Activated CD8-positive, alpha-beta T cell treated with anti-CD3 and anti-CD28 coated beads for 36 hours (primary cell): Measurements from ENCODE around the gene PATE4. TPM values are rescaled to one million over a fixed set of nuclear protein-coding genes. Genes with fewer than 3 reads are reported as not detected.

Source experiments
- ATAC-seq: fragments of 200-7000 bp; cut with Tn5 transposase; one replicate; pipeline ENCODE4 v1.10.0; 2021; ENCODE audit warnings: mild to moderate bottlenecking, moderate library complexity
- CTCF ChIA-PET: fragments of 350-600 bp; sonication (Branson Sonifier 250); formaldehyde crosslinking; loops from one replicate; lab custom pipeline; 2021; ENCODE audit warnings: antibody characterized with exemption; lab: Charles Lee
- POLR2A ChIA-PET: fragments of 350-600 bp; sonication (Branson Sonifier 250); formaldehyde crosslinking; loops from one replicate; lab custom pipeline; 2021; ENCODE audit warnings: antibody characterized with exemption; lab: Charles Lee
- DNase-seq: peaks from one replicate; pipeline ENCODE4 v3.0.0-alpha.2; 2020
- H3K27ac Mint-ChIP-seq: one replicate; pipeline ENCODE4 v1.8.0; 2021; ENCODE audit warnings: mild to moderate bottlenecking, mixed read lengths
- H3K27me3 Mint-ChIP-seq: one replicate; pipeline ENCODE4 v1.8.0; 2021; ENCODE audit warnings: mixed read lengths
- H3K36me3 Mint-ChIP-seq: one replicate; pipeline ENCODE4 v1.8.0; 2021; ENCODE audit warnings: low read depth, mixed read lengths
- H3K4me1 Mint-ChIP-seq: one replicate; pipeline ENCODE4 v1.8.0; 2021; ENCODE audit warnings: low read depth, mixed read lengths
- H3K4me3 Mint-ChIP-seq: one replicate; pipeline ENCODE4 v1.8.0; 2021; ENCODE audit warnings: mild to moderate bottlenecking, moderate library complexity, mixed read lengths
- H3K9me3 Mint-ChIP-seq: one replicate; pipeline ENCODE4 v1.8.0; 2021; ENCODE audit warnings: mixed read lengths
- CTCF ChIP-seq: fragments of 200-600 bp; IDR thresholded peaks from one replicate; pipeline ENCODE4 v1.8.0; 2022; ENCODE audit warnings: antibody characterized with exemption, mild to moderate bottlenecking
- intact Hi-C: fragments of 100-400 bp; cut with micrococcal nuclease; formaldehyde crosslinking; loops from one replicate; pipeline ENCODE4 v1.10.0; 2022
- total RNA-seq, 2 experiments: library from RNA; stranded (reverse); gene quantifications; one replicate each; pipeline ENCODE4 v1.2.3, GENCODE V29; 2021

The PATE4 gene
- total RNA-seq, result not detected

GRCh38 chr11:125833016-125833415, at the start of gene PATE4:
TSS of gene PATE4 (plus strand) at chr11:125833316. CDS start at chr11:125833360, 44 bp downstream.
- no peak for DNase-seq
- Mint-ChIP-seq H3K4me3 (no peak within 1 kb of the TSS), H3K36me3 (no peaks in the 10 kb centered on the region), H3K27me3 (peaks cover 5% of the 10 kb centered on the region), H3K4me1 (no peaks in the 10 kb centered on the region), H3K27ac (no peak within 1 kb of the TSS), H3K9me3 (peaks cover 2% of the 10 kb centered on the region)
- ChIA-PET CTCF (no interaction called here), POLR2A (no interaction called here)
- ATAC-seq, result no peak
- no peak for TF ChIP-seq CTCF
- intact Hi-C loops, result no loop called here

GRCh38 chr11:125784678-125785077, 48.4 kb upstream of the PATE4 start:
- no peaks in the 10 kb centered on the region for H3K9me3 Mint-ChIP-seq
- no peak for TF ChIP-seq CTCF
- POLR2A ChIA-PET, result no interaction called here

GRCh38 chr11:125787827-125788226, 45.3 kb upstream of the PATE4 start, which contains the start of gene PATE3:
TSS of gene PATE3 (plus strand) at chr11:125788127. CDS start at chr11:125788152, 25 bp downstream.
- TF ChIP-seq CTCF, result no peak
- ATAC-seq (no peak), DNase-seq (no peak)
- intact Hi-C loops, result no loop called here
- no peaks in the 10 kb centered on the region for H3K9me3 Mint-ChIP-seq
- H3K27ac Mint-ChIP-seq, result no peak within 1 kb of the TSS
- no peaks in the 10 kb centered on the region for H3K4me1 Mint-ChIP-seq
- H3K36me3 Mint-ChIP-seq, result no peaks in the 10 kb centered on the region
- ChIA-PET CTCF (no interaction called here), POLR2A (interaction anchor here (1.1 kb wide), 1 partner anchor 41 kb away, joined by 3 read pairs; no protein-coding TSS in a partner anchor)
- H3K4me3 Mint-ChIP-seq, result no peak within 1 kb of the TSS
- peaks cover 9% of the 10 kb centered on the region for H3K27me3 Mint-ChIP-seq

More at GRCh38 chr11:125784678-125785077, 48.4 kb upstream of the PATE4 start:
- no peaks in the 10 kb centered on the region for H3K4me1 Mint-ChIP-seq
- CTCF ChIA-PET, result no interaction called here
- ATAC-seq (no peak), DNase-seq (no peak)
- no peaks in the 10 kb centered on the region for H3K36me3 Mint-ChIP-seq
- H3K4me3 Mint-ChIP-seq, result no peak overlapping the region
- intact Hi-C loops, result no loop called here
- peaks cover 10% of the 10 kb centered on the region for H3K27me3 Mint-ChIP-seq
- H3K27ac Mint-ChIP-seq, result no peak overlapping the region

- H3K4me3 Mint-ChIP-seq, result no peak overlapping the region
- TF ChIP-seq CTCF, result no peak
- DNase-seq, result no peak
- H3K27me3 Mint-ChIP-seq, result peaks cover 12% of the 10 kb centered on the region
- POLR2A ChIA-PET, result no interaction called here
- intact Hi-C loops, result no loop called here
- no peak overlapping the region for H3K27ac Mint-ChIP-seq
- no peak for ATAC-seq
- no peaks in the 10 kb centered on the region for H3K4me1 Mint-ChIP-seq
- CTCF ChIA-PET, result no interaction called here
- H3K9me3 Mint-ChIP-seq, result peaks cover 14% of the 10 kb centered on the region
- no peaks in the 10 kb centered on the region for H3K36me3 Mint-ChIP-seq
Measured at GRCh38 chr11:125790825-125791224, 42.3 kb upstream of the PATE4 start.

- Mint-ChIP-seq H3K4me3 (no peak overlapping the region), H3K27me3 (peaks cover 16% of the 10 kb centered on the region), H3K27ac (no peak overlapping the region), H3K36me3 (peaks cover 2% of the 10 kb centered on the region), H3K9me3 (peaks cover 40% of the 10 kb centered on the region), H3K4me1 (no peaks in the 10 kb centered on the region)
- no peak for TF ChIP-seq CTCF
- DNase-seq (no peak), ATAC-seq (no peak)
- ChIA-PET CTCF (no interaction called here), POLR2A (no interaction called here)
- intact Hi-C loops, result no loop called here
Measured at GRCh38 chr11:125797641-125798040, 35.5 kb upstream of the PATE4 start.
